ENCODE results near the gene CACNA1I.

Gene CACNA1I

DNA sequence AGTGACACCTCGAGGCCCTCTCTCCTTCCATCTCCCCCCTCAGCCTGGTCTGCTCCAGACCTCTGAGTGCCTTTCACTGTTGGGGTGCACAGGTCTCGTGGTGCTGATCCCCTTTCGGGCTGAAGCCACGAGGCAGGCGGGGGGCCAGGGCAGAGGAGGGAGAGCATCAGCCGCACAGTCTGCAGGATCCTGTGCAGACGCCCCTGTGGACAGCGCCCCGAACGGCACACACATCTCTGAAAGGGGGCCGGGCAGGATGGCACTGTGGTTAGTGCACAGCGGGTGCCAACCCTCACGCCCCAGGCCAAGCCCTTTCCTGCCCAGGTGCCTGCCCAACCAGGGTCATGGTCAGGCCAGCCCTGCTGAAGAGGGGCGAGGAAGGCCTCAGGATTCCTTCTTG is 56.7 kb downstream of the CACNA1I start:
- DNase-seq: no peak

DNA sequence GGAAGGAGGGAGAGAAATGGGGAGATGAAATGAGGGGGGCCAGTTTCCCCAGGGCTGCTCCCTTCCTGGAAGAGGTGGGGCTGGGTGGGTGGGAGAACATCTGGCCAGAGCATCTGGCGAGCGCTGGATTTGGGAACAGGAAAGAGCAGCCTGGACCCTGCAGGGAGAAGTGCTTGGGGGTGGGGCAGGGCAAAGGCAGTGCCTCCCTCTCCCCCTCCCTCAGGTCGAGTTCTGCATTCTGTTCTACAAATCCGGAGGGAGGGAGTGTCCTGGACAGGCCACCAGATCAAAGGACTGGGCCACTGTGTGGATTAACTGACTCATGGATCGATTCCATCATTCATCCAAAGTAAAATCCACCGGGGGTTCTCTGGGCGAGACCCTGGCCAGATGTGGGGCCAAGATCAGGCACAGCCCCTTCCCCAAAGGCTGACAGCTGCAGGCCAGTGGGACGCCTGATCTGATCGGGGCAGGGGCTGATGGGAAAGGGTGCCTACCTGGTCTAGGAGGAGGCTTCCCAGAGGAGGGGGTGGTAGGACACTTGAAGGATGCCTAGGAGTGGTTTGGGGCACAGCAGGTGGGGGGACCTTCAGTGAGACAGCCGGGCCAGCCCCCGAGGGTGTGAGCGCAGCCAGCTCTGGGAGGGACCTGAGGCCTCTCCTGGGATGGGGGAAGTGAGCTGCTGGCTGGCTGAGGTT is 57.5 kb downstream of the CACNA1I start:
- no peak for DNase-seq

DNA sequence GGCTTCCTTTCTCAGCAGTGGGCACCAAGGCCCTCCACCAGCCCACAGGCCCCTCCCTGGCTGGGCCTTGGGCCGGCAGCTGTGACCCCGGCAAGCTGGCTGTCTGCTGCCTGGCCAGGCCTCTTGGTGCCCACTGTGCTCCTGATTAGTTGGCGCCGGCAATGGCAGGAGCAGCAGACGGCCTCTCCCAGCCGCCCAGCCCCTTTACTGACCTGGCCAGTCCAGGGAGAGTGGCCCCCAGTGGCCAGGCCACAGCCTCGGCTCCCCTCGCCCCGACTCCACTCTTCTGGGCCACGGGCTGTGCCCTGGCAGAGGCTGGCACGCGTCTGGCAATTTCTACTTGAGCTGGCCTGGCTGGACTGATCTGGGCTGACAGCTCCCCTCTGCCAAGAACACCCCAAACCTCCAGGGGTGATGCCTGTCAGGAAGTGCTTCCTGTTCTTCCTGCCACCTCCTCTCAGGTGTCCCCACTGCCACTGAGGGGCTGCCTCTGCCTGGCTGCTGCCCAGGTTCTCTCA is 58.1 kb downstream of the CACNA1I start:
- no peak for DNase-seq

DNA sequence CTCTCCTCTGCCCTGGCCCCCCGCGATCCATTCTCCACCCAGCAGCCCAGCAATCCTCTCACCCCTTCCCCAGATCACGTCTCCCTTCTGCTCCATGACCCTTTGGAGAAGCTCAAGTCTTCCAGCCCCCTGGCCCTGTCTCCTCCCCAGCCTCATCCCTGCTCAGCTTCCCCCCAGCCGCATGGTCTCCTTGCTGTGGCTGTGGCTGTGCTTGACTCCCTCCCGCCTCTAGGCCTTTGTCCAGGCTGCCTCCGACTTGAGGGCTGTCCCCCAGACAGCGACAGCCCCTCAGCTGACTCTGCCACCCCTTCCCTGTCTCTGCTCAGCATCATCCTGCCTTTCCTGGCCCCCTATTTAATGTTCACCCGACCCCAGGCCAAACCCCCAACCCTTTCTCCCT is 59.3 kb downstream of the CACNA1I start:
- no peak for DNase-seq

DNA sequence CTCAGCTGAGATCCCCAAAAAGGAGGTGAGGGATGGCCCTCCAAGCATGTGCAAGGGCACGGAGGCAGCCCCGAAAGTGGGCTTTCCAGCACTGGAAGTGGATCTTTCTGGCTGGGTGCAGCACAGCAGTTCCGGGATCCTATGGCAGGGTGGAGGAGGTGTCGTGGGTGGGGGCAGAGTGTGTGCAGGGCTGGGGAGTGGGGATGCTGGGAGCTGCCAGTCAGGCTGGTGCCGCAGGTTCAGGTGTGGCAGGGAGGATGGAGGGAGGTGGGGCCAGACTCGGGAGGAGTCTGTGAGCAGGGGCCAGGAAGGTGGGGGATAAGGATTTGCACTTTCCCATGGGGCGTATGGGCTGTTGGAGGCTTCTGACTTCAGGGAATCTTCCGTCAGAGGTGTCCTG is 60.2 kb downstream of the CACNA1I start:
- DNase-seq: no peak

DNA sequence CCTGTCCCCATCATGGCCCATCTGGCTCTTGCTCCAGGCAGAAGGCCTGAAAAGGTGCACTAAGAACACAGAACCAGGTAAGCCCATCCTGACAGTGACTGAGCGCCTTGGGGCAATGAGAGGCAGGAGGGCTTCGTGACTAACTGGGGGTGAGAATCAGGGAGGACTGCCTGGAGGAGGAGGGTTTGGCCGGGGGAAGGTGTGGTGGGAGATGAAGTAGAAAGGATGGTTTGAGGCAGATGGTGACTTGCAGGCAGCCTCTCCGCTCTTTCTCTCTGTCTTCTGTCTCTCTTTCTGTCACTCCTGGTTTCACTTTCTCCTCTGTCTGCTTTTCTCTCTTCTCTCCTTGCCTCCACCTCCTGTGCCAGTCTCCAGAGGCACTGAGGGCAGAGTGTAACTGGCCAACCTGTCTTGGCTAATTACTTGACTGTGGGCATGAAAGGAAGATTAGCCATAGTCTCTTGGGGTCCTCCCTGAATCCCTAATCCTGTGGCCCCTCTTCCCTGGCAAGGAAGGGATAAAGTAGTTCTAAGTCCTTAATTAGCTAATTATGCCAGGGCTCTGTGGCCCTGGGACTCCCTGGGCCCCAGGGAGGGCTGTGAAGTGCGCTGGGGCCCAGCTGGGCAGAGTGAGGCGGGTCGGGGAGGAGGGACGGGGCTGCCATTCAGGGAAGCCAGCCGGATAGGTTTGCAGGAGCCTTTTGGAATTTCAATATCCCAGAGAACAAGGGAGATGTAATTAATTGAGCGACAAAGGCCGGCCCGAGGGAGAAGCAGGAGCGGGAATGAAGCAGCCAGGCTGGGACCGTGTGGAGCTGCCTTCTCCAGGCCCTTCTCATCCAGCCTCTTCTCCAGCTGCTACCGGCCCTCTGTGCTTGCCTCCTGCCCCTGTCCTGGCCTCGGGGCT is 61.1 kb downstream of the CACNA1I start:
- no peak for DNase-seq

DNA sequence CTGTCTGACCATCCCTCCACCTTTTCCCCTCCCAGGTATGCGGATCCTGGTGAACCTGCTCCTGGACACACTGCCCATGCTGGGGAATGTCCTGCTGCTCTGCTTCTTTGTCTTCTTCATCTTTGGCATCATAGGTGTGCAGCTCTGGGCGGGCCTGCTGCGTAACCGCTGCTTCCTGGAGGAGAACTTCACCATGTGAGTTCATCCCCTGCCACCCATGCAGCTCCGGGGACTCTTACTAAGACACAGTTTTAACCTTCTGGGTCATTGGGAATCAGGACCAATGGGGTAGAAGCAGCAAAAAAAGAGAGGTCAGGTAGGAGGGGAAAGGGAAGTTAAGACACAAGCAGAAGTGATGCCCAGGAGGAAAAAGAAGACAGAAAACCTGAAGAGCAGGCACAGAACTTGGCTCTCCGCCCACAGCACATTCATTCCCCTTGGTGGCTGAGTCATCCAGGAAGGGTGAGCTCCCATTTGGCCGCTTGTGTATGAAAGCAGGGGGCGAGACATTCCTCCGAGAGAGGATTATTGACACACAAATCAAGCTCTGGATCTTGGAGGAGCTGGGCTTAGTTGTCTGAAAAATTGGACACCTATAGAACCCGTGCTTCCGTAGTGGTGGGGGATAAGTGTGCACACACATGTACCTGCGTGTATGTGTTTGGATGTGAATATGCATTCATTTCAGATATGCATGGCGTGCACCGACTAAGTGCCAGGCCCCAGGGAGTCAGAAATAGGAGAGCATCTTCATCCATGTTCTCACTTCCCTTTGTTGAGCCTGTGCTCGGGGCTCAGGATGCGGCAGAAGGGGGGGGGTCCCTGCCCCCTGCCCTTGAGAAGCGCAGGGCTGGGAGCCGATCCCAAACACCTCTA is 64.2 kb downstream of the CACNA1I start:
- peak; percentile 9 for DNase-seq

DNA sequence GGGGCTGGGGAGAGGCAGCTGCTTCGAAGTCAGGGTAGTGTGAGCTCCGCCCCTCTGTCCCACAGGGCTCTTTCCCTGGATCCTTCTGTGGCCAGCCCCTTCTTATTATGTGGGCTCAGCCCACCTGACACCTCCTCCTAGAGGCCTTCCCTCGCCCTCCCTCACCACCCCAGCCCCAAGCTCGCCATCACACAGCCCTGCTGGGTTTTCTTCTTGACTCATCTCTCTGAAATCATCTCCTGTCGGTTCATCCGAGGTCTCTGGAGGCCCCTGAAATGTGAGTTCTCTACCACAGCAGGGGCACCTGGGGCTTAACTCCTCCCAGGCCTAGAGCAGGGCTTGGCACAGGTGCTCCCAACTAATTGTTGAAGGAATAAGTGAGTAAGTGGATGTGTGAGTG is 65.2 kb downstream of the CACNA1I start:
- DNase-seq: no peak

DNA sequence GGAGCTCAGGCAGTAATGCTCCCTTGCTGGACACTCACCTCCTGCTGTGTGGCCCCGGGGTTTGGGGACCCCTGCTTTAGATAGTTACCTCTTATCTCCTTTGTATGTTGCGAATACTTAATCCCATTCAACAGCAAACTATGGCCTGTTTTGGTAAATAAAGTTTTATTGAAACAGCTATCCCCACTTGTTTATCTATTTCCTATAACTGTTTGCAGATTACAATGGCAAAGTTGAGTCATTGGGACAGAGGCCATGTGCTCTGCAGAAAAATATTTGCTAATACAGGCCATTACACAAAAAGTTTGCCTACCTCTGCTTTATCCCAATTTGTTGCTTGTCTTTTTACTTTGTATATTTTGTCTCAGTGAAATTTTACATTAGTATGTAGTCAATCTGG is 68.4 kb downstream of the CACNA1I start:
- DNase-seq: no peak

DNA sequence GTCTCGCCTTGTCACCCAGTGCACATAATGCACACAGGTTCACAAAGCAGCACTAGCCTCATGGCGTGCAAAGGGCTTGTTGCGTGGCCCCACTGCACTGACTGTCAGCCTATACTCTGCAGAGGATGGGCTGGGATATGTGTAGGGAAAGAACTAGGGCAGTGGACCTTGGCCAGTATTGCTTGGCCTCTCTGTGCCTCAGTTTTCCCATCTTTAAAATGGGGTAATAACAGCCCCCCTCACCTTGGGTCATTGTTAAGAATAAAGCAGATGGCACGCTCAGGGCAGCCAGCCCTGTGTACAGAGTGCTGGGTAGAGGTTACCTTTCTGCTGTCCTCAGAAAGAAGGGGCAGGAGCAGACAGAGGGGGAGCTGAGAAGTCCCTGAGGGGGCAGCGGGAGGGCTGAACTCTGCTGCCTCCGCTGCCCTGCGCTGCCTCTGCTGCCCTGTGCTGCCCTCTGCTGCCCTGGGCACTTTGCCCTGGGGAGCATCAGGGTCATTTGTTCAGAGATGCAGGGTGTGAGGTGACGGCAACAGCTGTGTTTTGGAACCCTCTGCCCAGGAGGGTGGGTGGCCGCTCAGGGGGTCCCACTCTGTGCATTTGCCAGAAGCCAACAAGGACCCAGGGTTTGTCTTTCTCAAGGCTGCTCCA is 71.2 kb downstream of the CACNA1I start:
- no peak for DNase-seq

DNA sequence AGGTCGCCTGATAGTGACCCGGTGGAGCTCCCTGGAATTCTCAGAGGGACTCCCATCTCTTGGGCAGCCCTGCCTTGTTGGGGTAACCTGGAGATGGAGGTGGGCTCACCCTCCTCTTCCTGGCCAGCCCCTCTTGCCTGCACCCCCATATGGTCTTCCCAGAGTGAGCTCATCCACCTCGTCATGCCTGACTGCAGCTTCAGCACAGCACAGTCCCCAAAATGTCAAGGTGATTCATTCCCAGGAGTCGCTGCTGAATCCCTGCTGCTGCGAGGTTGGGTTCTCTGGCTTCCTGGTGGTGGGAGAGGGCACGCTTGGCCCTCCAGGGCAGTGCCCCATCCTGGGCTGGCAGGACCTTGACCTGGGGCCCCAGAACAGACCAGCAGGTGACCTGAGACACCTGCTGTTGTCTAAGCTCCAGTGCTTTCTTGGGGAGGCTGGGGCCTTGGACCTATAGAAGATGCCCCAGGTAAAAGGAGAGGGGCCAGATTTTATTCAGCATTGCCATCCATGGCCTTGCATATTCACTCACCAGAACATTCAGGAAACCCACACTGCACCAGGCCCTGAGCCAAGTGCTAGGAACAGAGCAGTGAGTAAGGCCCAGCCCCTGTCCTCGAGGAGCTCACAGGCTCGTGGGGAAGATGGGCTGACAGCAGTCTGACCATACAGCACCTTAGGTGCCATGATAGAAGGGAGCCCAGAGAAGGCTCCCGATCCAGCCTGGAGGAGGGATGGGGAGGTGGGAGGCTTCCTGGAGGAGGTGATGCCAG is 72.9 kb downstream of the CACNA1I start:
- no peak for DNase-seq

DNA sequence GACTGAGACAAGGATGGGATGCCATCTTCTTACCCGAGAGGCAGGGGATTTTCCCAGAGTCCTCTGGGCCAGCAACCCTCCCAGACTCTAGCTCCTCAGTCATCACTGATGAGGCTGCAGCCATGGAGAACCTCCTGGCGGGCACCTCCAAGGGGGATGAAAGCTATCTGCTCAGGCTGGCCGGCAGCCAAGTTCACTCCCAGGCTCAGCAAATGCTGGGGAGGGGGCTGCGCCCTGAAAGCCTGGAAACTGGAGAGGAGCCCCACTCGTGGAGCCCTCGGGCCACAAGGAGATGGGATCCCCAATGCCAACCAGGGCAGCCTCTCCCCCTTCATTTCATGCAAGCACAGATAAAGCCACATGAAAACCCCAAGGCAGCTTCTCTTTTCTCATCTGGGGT is 75.0 kb downstream of the CACNA1I start:
- DNase-seq: no peak

DNA sequence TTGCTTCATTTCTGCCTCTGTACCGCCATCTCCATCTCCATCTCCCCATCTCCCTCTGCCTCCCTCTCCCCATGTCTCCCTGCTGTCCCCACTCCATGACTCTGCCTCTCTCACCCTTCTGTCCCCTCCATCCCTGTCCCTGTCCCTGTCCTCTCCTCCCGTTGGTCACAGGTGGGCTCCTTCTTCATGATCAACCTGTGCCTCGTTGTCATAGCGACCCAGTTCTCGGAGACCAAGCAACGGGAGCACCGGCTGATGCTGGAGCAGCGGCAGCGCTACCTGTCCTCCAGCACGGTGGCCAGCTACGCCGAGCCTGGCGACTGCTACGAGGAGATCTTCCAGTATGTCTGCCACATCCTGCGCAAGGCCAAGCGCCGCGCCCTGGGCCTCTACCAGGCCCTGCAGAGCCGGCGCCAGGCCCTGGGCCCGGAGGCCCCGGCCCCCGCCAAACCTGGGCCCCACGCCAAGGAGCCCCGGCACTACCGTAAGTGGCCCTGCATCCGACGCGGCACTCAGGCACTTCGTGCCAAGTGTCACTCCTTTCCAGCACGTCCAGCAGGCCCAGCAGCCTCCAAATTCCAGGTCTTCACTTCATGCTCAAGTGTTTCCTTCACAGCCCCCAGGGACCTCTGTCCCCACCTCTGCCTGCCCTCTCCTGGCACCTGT is 76.0 kb downstream of the CACNA1I start:
- no peak for DNase-seq

DNA sequence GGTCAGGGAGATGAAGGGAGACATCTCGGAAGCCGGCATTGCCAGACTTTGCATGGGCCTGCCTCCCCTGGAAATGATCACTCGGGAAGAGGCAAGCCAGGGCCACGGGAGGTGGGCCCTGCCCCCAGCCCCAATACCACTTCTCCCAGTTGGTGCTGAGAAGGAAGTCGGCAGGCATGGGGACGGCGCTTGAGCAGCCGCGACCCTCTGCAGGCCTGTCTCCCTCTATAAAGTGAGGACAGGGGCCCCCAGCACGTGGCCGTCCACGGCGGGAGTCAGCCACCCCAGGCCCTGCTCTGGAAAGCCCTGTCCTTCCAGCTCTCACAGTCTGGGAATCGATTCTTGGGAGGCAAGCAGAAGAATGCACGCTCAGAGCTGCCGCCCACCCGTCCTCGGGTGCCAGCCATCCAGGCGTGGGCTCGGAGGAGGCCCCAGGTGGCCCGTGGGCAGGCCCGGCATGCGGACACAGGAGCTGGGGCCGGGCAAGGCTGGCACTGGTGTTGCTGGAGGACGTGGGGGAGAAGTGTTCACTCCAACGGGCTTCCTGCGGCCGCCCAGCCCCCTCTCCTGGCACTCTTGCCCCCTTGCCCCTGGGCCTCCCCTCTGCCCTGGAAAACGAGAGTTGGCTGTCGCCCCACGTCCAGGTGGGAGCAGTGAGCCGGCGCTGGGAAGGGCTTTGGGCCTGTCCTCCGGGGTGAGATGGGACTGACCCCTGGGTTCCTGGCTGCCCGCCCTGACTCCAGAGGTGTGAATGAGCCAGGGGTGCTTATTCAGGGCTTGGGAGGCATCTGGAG is 77.5 kb downstream of the CACNA1I start:
- no peak for DNase-seq

DNA sequence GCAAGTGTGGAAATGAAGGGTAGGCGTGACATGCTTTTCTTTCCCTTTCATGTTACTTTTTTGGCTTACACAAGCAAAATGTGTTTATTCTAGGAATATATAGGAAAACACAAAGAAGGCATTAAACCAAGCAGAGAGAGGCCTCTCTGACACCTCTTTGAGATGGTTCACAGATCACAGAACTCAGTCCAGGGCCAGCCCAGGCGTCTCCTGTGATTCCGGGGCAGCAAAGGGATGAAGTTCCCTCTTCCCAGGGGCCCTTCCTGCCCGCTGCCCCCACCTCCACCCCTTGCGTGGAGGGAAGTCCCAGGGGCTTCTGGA is 78.0 kb downstream of the CACNA1I start:
- no peak for DNase-seq

DNA sequence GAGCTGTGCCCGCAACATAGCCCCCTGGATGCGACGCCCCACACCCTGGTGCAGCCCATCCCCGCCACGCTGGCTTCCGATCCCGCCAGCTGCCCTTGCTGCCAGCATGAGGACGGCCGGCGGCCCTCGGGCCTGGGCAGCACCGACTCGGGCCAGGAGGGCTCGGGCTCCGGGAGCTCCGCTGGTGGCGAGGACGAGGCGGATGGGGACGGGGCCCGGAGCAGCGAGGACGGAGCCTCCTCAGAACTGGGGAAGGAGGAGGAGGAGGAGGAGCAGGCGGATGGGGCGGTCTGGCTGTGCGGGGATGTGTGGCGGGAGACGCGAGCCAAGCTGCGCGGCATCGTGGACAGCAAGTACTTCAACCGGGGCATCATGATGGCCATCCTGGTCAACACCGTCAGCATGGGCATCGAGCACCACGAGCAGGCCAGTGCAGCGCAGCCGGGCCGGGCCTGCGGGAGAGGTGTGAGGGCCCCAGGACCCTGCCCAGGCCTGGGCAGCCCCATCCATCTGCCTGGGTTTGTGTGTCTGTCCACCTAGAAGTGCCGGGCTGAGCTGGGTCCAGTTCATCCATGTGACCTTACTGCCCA is 79.0 kb downstream of the CACNA1I start:
- no peak for DNase-seq

DNA sequence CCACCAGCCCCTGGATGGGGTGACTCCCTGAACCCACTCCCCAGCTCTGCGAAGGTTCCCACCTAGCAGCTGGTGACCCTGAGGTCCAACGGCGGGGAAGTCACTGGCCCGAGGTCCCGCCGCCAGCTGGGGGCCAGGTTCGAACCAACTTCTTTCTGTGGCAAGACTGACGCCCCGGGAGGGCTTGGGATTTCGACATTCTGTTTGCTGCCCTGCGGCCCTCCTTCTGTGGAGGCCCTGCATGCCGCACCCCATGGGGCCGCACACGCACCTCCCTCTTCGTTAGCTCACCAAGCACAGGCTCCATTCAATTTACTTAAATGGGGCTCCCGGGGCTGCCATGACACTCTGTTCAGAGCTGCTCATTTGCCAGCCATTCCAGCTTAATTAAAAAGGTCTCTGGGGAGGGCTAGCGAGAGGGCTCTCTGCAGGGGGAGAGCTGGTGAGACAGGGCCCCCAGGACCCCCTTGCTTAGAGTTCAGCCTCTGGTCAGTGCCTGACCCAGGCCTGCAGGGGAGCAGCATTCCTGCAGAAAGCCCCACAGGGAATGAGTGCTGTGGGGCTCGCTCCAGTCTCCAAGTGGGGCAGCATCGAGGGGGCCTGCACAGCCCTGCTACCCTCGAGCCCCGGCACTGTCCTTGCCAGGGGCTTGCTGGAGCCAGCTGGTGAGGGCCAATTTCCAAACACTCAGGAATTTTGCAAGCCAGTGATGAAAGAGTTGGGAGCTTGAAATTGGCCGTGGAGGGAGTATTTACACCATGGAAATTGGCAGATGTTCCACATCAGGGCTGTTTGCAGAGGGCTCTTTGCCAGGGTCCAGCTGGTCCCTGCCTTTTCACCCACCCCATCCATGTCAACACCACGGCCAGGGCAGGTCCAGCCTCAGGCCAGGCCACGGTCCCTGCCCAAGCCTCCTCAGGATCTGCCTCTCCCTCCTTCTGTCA is 80.8 kb downstream of the CACNA1I start:
- no peak for DNase-seq

DNA sequence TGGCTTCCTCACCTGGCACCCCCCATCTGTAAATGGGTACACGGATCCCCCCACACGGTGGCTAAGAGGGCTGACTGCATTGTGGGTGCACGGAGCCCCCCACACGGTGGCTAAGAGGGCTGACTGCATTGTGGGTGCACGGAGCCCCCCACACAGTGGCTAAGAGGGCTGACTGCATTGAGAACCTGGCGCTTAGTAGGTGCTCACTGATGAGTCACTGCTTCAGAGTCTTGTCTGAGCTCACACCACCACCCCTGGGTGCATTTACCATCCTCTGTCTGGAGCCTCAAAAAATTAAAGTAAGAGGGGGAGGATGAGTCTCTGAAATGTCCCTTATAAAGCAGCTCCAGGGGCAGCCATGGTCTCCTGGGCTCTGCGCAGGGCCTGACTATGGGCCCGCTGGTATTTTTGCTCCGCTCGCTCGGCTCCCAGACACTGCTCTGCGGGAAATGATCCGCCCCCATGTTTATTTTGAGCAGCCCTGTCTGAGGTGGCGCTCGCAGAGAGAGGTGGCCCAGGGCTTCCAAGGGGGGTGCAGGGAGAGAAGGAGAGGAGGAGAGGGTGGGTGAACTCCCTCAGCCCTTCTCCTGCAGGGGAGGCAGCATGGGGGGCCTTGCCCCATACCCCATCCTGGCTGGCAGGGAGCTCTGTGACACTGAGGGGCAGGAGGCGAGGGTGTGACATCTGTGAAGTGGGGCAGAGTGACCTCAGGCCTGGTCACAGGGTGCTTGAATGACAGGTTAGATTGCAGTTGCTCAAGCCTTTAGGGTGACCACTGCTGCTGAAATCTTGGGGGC is 82.6 kb downstream of the CACNA1I start:
- DNase-seq: no peak
